GM21529 (cell line): ENCODE measurements around the gene DRD5.
"Not testable (repeated sequence)": the region's sequence is repeated elsewhere in the genome, so short reads cannot be mapped to it uniquely, and the experiment has no call there.

Experiments
- ATAC-seq: cut with Tn5 transposase; IDR thresholded peaks from one replicate; pipeline ENCODE4 v1.9.1; 2021; ENCODE audit not compliant: unreplicated experiment

The DRD5 gene

DNA sequence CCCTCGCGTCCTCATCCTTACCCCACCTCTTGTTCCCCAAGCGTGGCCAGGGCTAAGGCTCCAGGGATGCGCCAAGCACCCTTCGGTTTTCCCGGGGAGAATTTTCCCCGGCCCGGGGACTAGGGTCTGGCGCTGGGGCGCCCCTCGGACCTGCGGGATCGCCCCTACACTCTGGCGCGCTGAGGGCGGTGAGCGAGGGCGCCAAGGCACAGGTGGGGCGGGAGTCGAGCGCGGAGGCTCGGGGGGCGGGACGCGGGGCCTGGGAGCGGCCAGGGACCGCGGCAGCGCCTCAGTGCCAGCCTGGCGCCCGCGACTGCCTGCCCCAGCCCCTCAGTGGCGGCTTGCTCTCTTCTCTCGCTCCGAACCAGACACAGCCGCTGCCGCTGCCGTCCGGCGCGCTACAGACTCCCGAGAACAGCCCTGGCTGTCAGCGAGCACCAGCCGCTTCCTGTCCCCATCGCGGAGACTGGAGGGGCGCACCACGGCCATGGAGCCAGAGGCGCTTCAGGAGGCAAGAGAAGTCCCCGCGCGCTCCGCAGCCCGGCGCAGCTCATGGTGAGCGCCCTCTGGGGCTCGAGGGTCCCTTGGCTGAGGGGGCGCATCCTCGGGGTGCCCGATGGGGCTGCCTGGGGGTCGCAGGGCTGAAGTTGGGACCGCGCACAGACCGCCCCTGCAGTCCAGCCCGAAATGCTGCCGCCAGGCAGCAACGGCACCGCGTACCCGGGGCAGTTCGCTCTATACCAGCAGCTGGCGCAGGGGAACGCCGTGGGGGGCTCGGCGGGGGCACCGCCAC is at the start of gene DRD5:
Gene DRD5 (plus strand): TSS at position 292 of the 793 bp plus-strand sequence. CDS start 396 bp downstream, at position 688.
- no peak for ATAC-seq

DNA sequence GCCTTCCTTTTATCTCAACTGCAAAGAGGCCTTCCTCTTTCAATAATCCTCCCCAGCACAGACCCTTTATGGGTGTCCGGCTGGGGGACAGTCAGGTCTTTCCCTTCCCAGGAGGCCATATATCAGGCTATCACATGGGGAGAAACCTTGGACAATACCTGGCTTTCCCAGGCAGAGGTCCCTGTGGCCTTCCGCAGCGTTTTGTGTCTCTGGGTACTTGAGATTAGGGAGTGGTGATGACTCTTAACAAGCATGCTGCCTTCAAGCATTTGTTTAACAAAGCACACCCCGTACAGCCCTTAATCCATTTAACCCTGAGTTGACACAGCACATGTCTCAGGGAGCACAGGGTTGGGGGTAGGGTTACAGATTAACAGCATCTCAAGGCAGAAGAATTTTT is 49.2 kb upstream of the DRD5 start:
- not testable (repeated sequence) for ATAC-seq

DNA sequence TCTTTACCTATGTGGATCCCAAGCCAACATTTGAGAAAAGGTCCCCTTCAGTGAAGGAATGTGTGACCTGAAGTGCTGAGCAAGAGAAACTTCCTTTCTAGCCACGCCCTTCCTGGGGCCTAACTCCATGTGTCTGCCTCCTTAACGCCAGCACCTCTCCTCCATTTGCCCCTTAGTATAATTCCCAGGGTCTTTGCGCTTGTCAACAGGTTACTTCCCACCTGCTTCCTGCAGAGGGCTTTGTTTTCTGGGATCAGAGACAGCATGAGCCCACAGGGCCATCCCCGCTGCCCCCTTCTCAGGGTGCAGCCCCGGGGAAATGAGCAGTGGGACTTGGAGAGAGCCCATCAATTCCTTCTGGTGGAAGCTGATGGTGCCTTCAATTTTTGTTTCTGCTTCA is 45.9 kb upstream of the DRD5 start:
- ATAC-seq, result no peak

DNA sequence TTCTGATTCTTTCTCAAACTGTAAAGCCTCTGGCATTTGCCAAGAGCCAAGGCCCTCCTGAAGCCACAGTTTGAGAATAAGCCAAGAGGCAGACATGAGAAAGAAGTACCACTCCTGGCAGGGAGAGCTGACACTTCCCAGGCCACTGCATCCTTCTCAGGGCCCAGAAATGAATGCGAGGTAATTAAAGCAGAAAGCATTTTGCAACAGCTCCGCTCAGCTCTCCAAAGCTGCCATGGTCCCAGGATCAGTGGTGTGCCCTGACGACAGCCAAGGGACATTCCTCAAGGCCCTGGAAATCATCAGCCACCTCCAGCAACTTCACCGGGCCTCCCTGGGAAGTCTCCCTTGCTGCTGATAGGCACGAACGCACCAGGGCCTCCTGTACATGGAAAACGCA is 44.2 kb upstream of the DRD5 start:
- ATAC-seq, result not testable (repeated sequence)

DNA sequence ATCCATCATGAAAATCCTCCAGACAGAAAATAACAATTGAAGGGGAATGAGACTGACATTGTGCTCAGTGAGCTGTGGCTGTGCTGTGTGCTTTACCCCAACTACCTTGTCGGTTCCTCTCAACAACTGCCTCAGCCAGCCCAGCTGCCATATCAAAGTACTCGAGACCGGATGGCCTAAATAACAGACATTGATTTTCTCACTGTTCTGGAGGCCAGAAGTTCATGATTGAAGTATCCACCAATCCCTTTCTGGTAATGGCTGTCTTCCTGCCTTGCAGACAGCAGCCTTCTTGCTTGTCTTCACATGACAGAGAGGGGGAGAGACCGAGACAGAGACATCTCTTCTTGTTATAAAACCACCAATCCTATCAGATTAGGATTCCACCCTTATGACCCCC is 37.6 kb upstream of the DRD5 start:
- ATAC-seq, result not testable (repeated sequence)

DNA sequence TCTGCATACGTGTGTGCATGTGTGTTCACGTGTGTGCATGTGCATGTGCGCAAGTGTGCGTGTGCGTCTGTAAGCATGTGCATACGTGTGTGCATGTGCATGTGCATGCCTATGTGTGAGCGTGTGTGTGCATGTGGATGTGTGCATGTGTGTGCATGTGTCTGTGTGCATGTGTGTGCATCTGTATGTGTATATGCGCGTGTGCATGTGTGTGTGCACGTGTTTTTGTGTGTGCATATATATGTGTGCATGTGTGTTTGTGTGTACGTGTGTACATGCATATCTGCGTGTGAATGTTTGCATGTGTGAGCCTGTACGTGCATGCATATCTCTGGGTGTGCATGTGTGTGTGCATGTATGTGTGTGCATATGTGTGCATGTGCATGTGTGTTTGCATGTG is 35.7 kb upstream of the DRD5 start:
- ATAC-seq, result no peak

DNA sequence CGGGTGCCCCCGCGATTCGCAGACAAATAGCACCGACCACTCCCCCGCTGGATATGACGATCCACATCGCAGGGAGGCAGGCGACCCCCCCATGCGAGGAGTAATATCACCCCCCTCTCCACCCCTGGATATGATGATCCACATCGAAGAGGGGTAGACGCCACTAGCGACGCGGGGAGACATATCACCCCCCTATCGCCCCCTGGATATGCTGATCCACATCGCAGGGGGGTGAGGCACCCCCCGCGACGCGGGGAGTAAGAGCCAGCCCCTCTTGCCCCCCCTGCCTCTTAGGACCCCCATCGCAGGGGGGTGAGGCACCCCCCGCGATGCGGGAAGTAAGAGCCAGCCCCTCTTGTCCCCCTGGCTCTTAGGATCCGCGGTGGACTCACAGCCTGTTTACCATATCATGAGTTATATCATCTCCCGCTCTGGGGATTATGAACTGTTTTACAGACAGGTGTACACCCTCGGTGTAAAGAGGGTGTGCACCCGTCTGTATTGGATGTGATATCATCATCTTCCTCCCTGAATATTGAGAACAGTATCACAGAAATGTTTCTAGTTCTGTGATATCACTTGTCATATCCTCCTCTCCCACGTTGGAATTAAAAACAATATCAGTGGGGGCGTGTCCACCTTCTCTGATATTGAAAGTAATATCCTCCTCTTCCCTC is 22.7 kb upstream of the DRD5 start:
- no peak for ATAC-seq

DNA sequence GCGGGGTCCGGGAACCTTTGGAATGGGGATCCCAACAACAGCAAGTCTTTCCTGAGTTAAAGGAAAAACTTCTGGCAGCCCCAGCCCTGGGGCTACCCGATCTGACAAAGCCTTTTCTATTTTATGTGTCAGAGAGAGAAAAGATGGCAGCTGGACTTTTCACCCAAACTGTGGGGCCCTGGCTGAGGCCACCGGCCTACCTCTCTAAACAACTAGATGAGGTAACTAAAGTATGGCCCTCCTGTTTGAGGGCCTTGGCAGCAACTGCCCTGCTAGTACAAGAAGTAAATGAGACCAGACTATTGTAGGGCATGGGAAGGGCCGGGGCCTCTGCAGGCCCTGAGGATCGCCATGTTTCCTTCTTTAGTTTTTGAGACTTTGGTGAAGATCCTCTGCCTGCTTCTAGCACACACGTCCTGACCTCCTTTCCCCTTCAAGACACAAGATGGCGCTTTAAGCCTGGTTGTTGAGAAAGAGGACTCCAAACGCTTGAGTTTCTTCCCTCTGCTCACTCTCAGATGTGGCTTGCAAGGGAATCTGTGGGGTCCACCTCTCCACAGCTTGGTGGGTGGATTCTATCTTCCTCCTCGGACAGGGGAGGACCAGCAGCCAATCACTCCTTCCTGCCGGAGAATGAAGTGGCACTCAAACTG is 18.5 kb upstream of the DRD5 start:
- ATAC-seq, result no peak

DNA sequence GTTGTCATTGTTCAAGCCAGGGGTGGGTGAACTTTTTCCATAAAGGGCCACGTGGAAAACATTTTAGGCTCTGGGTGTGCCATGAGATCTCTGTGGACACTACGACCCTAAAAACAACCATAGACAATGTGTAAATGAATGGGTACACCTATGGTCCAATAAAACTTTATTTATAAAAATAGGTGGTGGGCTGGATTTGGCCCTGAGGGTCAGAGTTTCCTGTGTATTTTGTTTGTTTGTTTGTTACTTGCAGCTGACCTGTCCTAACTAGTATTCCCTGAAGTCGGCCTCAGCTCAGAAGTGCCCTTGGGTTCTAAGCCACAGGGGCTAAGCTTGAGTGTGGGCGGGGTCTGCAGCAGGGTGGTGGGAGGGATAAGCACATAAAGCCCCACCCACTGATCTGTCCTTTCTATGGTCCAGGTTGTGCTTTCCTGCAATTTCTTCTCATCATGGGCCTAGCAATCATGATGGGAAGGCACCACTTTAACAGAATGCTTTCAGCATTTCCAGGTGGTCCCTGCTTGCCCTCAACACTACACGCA is 17.2 kb upstream of the DRD5 start:
- no peak for ATAC-seq

DNA sequence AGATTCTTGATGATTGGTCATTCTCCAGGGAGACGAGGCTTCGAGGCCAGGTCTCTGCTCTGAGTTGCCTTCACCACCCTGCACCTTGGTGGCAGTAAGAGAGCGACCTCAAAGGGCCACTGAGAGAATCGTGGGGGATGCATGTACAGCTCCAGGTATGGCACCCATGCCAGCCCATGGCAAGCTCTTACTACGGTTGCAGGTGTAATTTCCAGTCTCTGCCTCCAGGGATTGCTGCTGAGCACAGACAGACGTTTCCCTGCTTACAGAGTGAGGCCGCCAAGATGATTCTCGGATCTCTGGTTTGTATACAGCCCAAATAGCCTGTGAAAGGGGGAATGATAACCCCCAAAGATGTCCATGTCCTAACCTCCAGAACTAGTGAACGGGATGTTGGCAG is 16.3 kb upstream of the DRD5 start:
- no peak for ATAC-seq

DNA sequence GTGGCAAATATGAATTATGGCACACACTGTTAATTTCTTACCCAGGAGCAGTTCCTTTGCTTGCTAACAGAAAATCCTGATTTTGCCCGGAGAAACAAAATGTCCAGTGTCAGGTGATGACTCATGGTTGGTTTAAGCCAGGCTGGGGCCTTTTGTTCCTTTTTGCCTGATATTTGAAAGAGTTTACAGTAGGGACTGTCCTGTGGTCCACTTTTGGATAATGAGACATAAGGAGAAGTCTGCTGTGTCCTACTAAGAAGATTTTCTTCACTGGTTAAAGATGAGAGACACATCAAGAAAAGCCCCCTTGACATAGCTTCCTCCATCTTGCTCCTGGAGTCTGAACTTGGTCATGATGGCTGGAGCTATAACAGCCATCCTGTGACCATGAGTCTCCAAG is 12.1 kb upstream of the DRD5 start:
- no peak for ATAC-seq

DNA sequence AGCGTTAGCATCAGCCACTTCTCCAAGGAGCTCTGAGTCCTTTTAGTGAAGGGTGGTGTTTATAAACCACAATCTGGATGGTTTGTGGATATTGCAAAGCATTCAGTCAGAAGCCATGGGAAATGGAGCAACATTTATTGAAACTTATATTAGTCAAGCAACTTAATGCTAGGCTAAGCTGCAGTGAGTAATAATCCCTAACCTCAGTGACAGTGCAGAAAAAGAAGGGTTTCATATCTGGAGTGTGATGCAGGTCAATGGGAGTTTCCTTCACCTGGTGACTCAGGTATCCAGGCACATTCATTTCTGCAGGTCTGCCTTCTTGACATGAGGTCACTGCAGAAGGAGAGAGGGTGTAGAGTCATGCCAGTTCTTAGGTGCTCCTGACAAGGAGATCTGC is 10.4 kb upstream of the DRD5 start:
- no peak for ATAC-seq

DNA sequence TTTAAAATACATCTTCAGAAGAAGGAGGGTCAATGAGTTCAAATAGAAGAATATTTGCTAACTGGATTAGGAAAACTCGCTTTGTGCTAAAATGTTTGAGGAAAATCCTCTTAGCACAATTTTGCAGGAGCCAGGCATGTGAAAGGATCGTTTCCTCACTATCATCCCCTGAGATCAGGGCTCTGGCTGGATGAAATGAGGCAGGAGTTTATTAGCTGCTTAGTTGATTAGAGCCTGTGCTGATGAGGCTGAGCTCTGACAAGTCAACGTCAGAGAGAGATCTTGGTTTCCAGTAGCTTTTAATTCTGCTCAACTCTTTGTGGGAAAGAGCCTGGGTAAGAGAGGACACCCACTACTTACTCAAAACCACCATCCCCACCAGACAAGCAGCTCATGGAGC is 8.0 kb upstream of the DRD5 start:
- ATAC-seq, result no peak

DNA sequence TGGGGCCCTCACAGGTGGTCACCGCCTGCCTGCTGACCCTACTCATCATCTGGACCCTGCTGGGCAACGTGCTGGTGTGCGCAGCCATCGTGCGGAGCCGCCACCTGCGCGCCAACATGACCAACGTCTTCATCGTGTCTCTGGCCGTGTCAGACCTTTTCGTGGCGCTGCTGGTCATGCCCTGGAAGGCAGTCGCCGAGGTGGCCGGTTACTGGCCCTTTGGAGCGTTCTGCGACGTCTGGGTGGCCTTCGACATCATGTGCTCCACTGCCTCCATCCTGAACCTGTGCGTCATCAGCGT is 652 bp downstream of the DRD5 start:
- ATAC-seq, result no peak

DNA sequence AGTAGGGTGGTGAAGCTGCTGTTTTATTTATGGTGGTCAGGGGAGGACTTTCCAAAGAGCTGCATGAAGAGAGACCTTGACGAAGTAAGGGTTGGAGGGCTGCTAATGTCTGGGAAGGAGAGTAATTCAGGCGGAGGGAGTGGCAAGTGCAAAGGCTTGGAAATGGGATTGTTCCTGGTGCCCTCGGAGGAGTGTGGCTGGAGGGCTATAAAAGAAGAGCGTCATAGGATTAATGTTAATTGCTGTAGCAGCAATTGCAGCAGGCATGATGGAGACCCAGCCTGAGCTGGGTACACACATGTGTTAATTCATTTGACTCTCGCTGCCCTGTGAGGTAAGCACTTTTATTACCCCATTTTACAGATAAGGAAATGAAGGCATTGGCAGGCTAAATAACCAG is 4.5 kb downstream of the DRD5 start:
- ATAC-seq, result not testable (repeated sequence)

DNA sequence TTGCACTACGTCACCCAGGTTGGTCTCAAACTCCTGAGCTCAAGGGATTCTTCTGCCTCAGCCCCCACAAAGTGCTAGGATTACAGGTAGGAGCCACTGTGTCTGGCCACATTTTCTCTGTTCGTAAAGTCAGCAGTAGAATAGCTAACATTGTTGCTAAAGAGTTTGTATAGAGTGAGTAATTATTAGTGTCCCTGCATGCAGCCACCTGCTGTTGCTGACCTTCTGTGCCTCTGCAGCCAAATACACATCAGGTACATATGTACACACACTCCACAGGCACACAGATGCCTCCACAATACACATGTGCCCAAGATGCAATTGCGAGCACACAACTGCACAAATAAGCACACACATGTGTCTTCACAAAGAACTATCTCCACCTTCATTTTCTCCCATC is 10.9 kb downstream of the DRD5 start:
- ATAC-seq, result no peak

DNA sequence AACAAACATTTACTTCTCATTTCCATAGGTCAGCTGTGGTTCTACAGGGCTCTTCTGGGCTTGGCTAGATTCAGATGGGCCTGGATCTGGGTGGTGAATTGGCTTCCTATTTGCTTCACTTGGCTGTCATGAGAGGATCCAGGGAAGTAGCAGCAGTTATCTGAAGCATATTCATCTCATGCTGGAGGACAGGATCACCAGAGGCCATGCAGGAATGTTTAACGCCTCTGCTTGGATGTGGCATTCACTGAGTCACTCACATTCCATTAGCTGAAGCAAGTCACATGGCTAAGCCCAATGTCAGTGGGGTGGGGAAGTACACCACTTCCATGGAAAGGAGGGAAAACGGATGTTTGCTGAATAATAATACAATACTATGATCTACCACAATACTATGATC is 15.2 kb downstream of the DRD5 start:
- not testable (repeated sequence) for ATAC-seq

DNA sequence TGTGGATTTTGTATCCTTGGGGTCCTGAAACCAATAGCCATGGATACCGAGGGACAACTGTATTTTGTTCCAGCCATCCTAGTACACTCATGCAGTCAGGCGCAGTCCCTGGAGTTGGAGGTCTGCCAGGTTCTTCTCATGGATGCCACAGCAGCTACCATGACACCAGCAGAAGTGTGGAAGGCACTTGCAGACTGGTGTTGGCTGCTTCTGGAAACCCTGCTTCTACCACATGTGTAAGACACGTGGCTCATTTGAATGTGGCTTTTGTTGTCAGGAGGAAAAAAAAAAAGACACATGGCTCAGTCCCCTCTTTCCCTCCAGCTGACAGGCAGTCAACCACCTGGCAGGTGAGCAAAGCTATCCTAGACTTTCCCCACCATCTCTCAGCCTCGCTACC is 19.4 kb downstream of the DRD5 start:
- ATAC-seq, result no peak

DNA sequence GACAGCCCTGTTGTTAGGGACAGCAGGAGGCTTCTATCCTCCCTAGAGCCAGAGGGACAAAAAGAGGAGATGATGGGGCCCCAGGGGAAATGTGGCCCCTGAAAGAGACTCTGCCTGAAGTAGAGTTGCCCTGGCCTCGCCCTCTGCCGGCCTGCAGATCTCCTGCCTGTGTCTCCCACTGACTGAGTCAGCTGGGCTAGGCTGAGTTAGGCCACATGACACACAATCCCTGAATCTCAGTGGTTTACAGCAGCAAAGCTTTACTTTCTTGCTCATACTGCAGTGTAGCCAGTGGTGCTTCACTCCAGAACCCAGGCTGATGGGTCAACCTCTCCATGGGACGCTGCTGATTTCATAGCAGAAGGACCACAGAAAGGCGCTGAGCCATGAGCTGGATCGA is 23.5 kb downstream of the DRD5 start:
- no peak for ATAC-seq

DNA sequence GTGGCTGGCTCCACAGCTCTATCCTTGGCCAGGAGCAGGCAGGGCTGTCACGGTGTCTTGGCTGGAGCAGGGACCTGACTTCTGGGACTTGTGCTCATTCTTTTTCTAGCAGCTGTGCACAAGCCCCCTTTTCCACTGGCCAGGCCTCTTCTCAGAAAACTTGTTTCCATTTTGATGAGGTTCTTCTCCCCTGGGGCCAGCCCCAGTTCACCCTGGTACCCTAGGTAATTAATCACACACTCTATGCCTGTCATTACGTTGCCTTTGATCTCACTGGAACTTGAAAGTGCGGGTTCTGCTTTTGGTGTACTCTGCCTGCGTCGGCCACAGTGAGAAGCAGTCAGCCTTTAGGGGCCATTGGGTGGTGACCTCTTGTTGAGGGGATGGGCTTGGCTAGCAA is 26.6 kb downstream of the DRD5 start:
- no peak for ATAC-seq

DNA sequence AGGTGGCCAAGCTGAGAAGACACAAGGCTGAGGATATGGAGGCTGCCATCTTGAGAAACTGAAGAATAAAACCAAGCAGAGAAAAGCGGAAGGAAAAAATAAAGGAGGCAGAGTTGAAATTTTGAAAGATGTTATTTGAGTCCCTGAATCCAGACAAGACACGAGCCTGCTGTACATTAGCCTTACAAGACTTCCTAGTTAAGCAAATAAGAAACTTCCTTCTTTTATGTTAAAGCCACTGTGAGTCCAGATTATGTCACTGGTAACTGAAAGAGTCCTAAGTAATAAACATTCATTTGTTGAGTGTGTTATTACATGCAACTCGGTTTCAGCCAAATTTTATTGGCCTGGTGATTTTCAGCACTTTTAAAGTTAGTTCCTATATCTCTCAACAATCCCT is 30.4 kb downstream of the DRD5 start:
- no peak for ATAC-seq
